NCI-H345 treated with DMSO at 0.1 percent for 48 hours (cell line): Measurements from ENCODE around the gene INSC.
A peak's percentile ranks its signal among the peaks of the same experiment; 100 is the strongest.
"Not testable (repeated sequence)": the region's sequence is repeated elsewhere in the genome, so short reads cannot be mapped to it uniquely, and the experiment has no call there.

Experiments used
- DNase-seq: peaks from one replicate; lab custom pipeline; 2025; ENCODE audit not compliant: unreplicated experiment; lab: John Stamatoyannopoulos, UW

Gene INSC

DNA sequence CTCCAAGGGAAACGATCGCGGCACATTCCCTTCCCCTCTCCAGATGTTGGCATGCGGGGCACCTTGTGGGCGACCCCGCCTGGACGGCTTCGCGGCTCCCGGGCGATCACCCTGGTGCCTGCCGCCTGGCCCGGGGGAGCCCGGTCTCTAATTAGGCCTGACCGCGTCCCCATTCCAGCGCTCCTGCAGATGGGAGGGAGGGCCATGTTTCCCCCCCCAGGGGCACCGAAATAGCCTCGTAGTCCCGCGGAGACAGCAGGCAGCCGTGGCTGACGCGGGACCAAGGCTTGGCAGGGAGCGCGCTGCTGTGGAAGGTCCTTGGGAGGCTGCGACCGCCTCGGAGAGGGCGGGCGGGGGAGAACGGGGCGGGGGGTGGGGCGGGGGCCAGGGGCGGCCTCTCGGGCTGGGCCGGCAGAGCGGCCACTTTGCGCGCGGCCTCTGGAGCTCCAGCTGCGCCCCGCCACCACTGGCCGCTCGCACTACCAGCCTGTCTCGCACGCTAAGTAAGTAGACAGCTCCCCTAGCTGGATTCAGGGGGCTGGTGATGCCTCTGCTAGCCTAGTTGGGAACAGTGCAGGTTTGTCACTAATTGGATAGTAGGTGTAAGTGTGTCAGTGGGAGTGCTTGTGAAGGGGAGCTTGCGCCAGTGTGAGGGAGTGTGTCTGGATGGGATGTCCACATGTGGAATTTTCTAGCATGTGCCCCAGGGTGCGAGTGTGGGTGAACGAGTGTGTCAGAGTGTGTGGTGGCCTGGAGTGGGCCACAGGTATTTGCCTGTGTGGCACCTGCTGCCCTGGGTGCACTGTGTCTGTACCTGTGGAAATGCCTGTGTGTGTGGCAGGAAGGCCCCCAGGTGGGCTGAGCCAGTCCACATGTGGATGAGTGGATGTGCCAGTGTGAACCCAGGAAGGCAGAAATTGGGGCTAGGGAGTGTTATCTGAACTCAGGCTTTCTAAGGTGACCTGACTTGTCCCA is at the start of gene INSC:
Gene INSC (plus strand): TSS at position 423 of the 975 bp plus-strand sequence. CDS start 34,252 bp downstream, outside the sequence.
- DNase-seq: no peak

DNA sequence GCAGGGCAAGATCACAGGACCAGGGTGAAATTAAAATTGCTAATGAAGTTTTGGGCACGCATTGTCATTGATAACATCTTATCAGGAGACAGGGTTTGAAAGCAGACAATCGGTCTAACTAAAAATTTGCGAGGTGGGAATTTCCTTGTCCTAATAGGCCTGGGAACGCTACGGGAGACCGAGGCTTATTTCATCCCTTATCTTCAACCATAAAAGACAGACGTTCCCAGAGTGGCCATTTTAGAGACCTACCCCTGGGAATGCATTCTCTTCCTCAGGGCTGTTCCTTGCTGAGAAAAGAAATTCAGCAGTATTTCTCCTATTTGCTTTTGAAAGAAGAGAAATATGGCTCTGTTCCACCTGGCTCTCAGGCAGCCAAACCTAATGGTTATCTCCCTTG is 45.0 kb upstream of the INSC start:
- not testable (repeated sequence) for DNase-seq

DNA sequence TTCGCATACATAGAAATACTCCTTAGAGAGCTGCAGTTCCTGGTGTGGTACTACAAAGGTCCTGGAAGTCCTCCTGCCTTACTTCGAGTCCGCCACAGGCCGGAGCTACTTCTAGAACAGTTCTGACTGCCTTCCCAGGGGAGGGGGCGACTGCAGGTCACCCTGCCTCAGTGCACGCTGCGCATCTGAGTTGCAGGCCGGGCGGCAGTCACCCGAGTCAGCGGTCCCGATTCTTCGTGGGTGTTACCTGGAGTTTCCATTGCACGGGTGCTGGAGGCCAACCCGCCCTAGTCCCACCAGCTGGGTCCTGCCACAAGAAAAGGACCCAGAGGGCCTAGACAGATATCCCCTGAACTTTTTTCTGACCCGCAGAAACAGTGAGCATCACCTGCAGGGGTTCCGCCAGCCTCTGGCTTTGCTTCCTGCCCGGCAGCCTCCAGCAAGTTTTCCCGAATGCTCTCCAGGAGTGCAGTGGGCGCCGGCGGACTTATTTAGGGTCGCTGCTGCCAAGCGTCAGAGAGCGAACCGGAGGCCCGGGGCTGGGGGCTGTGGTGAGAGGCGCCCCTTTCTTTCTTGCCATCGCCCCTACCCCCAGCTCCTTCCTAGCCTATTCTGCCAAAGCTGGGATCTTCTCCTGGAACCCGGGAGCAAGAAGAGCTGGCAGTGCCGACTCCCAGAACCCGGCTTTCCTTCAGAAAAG is 43.0 kb upstream of the INSC start:
- DNase-seq: no peak

DNA sequence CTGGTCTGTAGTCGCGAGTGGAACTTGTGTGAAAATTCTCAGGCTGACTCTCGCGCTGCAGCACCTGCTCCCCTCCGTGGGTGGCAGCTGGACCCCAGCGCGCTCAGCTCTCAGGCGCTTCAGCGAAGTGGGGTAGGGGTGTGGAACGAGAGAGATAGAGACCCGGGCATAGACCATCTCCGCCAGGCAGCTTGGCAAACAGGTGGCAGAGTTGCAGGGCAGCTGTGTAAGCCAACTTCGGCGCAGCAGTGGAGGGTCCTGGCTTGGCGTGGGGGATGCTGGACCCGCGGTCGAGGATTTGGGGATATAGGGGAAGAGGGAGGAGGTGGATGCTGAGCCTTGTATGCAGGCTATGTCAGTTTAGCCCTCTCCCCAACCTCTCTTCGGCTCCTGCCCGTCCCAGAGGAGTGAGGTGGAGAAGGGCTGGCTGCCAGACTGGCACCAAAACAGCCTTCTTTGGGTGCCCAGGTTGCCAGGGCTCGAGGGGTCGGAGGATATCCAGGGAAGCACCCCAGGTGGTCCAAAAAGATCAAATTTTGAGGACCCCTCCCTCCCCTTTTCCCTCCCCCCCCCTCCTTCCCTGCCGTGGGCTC is 42.1 kb upstream of the INSC start:
- no peak for DNase-seq

DNA sequence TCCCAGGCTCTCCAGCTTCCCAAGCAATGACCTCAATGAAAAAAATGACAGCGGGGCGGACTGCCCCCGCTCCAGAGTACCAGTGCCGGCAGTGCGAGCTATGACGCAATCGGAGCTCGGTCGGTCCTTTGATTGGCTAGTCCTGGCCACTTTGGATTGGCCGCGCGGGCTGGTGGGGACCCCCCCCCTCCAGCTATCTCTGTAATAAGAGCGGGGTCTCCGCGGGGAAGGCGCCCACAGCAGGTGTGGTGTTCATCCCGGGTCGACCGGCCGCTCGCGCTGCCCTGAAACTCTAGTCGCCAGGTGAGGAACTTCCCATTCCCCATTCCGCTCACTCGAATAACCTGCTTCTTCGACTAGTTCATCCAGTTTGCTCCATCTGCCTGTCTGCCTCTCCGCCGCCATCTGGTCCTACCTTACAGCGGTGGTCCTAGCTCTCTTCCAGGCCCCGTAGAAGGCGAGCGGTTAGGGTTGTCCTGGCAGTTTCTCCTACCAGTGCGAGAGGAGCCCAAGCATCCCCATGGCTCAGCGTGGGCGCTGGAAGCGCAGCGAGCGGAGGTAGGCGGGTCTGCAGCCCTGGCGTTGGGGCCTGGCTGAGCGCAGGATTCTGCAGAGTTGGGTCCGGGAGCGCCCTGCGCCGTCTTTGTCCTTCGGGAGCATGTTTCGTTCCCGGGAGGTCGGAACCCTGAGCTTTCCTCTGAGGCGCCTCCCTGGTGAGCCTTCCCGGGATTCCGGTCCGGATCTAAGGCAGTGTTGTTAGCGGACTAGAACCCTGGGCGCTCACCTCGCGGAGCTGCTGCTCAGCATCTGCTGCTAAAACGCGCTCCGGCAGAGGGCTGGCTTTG is 41.1 kb upstream of the INSC start, which contains the start of gene CALCB:
Gene CALCB (plus strand): TSS at position 233 of the 845 bp plus-strand sequence. CDS start 1,126 bp downstream, outside the sequence.
- peak; percentile 38 for DNase-seq

DNA sequence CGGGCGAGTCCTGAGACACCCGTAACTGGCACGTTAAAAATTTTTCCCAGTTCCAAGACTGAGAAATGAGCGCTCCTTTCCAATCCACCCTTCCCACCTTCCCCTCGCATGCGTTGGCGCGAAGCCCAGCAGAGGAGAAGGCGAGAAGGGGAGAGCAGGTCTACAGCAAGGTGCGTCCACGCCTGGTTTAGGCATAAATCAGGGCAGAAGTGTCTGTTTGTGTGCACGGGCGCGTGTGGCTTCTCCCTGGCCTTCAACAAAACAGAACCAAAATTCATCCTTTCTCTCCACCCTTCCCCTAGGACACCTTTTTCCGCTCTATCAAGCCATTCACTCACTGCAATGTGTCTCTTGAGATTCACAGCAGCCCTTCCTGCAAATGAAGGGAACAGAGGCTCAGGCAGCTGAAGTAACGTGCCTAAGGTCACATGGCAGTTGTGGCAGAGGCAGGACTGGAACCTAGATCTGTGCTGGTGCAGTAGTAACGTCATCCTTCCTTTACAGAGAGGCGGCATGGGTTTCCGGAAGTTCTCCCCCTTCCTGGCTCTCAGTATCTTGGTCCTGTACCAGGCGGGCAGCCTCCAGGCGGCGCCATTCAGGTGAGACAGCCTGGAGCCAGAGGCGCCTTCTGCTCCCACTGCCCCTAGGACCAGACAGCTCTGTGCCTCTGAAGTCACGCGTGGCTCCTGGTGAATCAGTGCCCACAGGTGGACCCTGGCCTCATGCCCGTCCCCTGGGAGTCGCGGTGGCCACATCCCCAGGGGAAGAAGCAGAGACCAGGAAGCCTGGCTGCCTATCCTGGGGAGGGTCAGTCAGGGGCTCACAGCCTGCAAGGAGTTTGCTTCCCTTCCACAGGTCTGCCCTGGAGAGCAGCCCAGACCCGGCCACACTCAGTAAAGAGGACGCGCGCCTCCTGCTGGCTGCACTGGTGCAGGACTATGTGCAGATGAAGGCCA is 40.2 kb upstream of the INSC start:
- DNase-seq: peak; percentile 86

DNA sequence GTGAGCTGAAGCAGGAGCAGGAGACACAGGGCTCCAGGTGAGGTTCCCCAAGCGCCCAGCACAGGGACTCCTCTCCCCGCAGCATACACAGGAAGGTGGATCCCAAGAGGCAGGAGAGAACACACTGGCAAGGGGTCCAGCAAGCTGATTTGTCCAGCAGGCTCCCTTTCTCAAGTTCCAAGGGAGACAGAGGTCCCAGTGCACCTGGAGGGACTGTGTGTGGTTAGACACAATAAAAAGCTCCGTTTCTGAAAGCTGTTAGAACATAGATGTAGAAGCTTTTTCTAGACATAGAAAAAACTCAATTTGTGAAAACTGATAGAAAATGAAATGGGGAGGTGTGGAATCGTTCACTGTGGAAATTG is 39.6 kb upstream of the INSC start:
- DNase-seq: no peak

GRCh38 chr11:15091175-15091574 is 23.5 kb upstream of the INSC start:
- DNase-seq: no peak

- peak; percentile 73 for DNase-seq
These were observed 23.1 kb upstream of the INSC start for GRCh38 chr11:15091625-15092024.

DNA sequence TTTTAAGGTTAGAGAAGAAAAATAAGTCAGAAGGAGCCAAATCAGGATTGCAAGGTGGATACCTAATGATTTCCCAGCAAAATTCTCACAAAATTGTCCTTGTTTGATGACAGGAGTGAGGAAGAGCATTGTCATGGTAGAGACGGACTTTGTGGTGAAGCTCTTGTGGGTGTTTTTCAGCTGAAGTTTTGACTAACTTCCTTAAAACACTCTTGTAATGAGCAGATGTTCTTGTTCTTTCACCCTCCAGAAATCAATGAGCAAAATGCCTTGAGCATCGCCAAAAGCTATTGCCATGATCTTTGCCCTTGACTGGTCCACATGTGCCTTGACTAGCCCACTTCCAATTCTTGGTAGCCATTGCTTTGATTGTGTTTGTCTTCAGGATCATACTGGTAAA is 21.3 kb upstream of the INSC start:
- no peak for DNase-seq

GRCh38 chr11:15095736-15096228 is 18.9 kb upstream of the INSC start:
- no peak for DNase-seq

GRCh38 chr11:15097411-15097810 is 17.3 kb upstream of the INSC start:
- no peak for DNase-seq

GRCh38 chr11:15099267-15099666 is 15.5 kb upstream of the INSC start:
- no peak for DNase-seq

- peak; percentile 69 for DNase-seq
These were observed 13.5 kb upstream of the INSC start for GRCh38 chr11:15101072-15101709.

GRCh38 chr11:15104166-15104565 is 10.6 kb upstream of the INSC start:
- no peak for DNase-seq

GRCh38 chr11:15106201-15106965 is 8.3 kb upstream of the INSC start:
- no peak for DNase-seq

DNA sequence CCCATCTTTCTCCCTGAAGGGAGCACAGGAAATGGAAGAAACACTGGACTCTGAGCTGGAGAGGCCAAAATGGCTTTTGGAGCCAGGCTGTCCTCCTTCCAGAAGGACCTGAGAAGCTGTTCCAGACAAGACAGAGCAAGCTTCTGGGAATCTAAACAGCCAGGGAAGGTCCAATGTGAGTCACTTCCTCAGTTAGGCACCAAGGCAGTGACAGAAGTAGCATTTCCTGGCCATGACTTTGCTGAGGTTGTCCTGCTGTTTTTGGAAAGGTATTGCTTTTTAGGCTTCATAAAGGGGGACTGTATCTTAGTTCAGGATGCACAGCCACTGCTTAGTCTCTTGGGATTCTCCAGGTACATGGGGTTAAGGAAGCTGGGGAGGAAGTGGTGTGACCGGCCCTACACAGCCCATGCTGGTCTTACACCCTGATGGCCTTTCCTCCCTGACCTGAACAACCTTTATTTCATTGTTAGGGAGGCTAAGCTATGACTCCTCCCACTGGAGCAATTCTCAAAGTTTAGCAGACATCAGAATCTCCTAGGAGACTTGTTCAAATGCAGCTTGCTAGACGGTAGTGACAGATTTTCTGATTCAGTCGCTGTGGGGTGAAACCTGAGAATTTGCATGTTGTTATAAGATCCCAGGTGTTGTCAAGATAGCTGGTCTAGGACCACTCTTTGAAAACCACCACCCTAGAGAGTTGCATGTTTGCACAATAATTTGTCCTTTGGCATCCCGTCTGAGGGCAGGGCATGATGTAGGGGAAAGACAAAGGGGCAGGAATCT is 6.8 kb upstream of the INSC start:
- DNase-seq: no peak
